Heart right ventricle (tissue), 16 donors: ENCODE results near the gene RNASEH1. TPM values are rescaled to one million over a fixed set of nuclear protein-coding genes. Genes with fewer than 3 reads are reported as not detected.
A peak's percentile ranks its signal among the peaks of the same experiment; 100 is the strongest.

Source experiments
- ATAC-seq, 8 donors: fragments of 200-7000 bp; cut with Tn5 transposase; one replicate each; pipeline ENCODE4 v1.9.1; 2020; ENCODE audit warnings: mild to moderate bottlenecking in 8 of 8, moderate library complexity in 8 of 8, moderate number of reproducible peaks in 1 of 8
- DNase-seq, 2 donors: peaks; one replicate each; pipeline ENCODE4 v3.0.0-alpha.2; 2020
- H3K27ac ChIP-seq, 10 donors: fragments of 200-600 bp; sonication (generic) in 2 of 10; one replicate each; pipeline versions ENCODE4 v1.5.0 to v1.8.0; 2020 to 2022; ENCODE audit warnings: mild to moderate bottlenecking in 3 of 10
- H3K27me3 ChIP-seq, 7 donors: fragments of 200-600 bp; one replicate each; pipeline ENCODE4 v1.8.0; 2021 to 2022; ENCODE audit warnings: mild to moderate bottlenecking in 2 of 7
- H3K36me3 ChIP-seq, 9 donors: fragments of 200-600 bp; sonication (generic) in 1 of 9; one replicate each; pipeline versions ENCODE4 v1.5.0 to v1.8.0; 2020 to 2022; ENCODE audit warnings: mild to moderate bottlenecking in 2 of 9
- H3K4me1 ChIP-seq, 9 donors: fragments of 200-600 bp; sonication (generic) in 1 of 9; one replicate each; pipeline versions ENCODE4 v1.5.0 to v1.8.0; 2020 to 2022; ENCODE audit warnings: mild to moderate bottlenecking in 4 of 9
- H3K4me3 ChIP-seq, 10 donors: fragments of 200-600 bp; sonication (generic) in 2 of 10; one replicate each; pipeline versions ENCODE4 v1.5.0 to v1.8.0; 2020 to 2022; ENCODE audit warnings: mild to moderate bottlenecking in 7 of 10, moderate library complexity in 2 of 10
- H3K9me3 ChIP-seq, 11 donors: fragments of 200-600 bp in 10 of 11; sonication (generic) in 2 of 11; one replicate each; pipeline versions ENCODE4 v1.5.0 to v1.8.0; 2013 to 2022; ENCODE audit warnings: mild to moderate bottlenecking in 2 of 11, control low read depth in 1 of 11, moderate library complexity in 1 of 11
- CTCF ChIP-seq, 9 donors: fragments of 200-600 bp; sonication (generic) in 2 of 9; IDR thresholded peaks; one replicate each; pipeline versions ENCODE4 v1.5.0 to v1.8.0; 2021 to 2022; ENCODE audit warnings: antibody characterized with exemption in 9 of 9, mild to moderate bottlenecking in 5 of 9, moderate library complexity in 1 of 9
- WGBS, 2 donors: extraction: QIAGEN DNeasy Blood & Tissue Kit; methylation state at CpG; one replicate each; pipeline ENCODE4 v1.1.7; 2013; ENCODE audit warnings: inconsistent platforms in 1 of 2; 5-methylcytosine and 5-hydroxymethylcytosine counted together
- intact Hi-C, 10 donors: fragments of 100-400 bp; cut with DNase I; formaldehyde crosslinking; loops; one replicate each; pipeline versions ENCODE4 v1.11.1 to v1.14.2; 2022
- polyA plus RNA-seq, 2 donors: library from polyadenylated mRNA; stranded (reverse); fragments of 200-250 nt; gene quantifications; one replicate each; pipeline ENCODE4 v1.2.3, GENCODE V29; 2013
- total RNA-seq, 10 donors: library from RNA; stranded (reverse); fragmentation: NEBNext Ultra II Directional in 3 of 10; extraction: Animal tissue kit (Norgen Biotek cat#: 25700) in 3 of 10; gene quantifications; one replicate each; pipeline versions ENCODE4 v1.2.1 to v1.2.4, GENCODE V29; 2021 to 2023
- donor health status: Arrhythmogenic right ventricular cardiomyopathy.
- donor health status: ischemic (EF 13 %, LVEDD 7.1; RV severe dilation, severe dysfunction).
- donor health status: healthy with polysubstance abuse.
- donor health status: DM: no; HTN: yes; CAD: no.
- donor health status: DM: no; HTN: no; CAD: no.
- donor health status: ischemic (EF 25% LVEDD 6.9; RV normal size, moderate dysfunction).
- donor health status: ischemic (EF 25% LVEDD 5.7; RV mildly dilated, moderate dysfunction).
- donor health status: healthy.
- donor health status: DM: yes; HTN: yes; CAD: no.
- donor health status: Ischemic cardiomyopathy.
- donor health status: ischemic (EF 35%, LVEDD 5.7; RV mildly dilated, moderate dysfunction).
- donor health status: nonischemic (EF 11% LVEDD 7.7; RV severe dilation, severe dysfunction).
- donor health status: DM: yes; HTN: yes; CAD: no.
- donor health status: PGD.
- donor health status: ischemic (EF 29% LVEDD 5.4; RV normal size, mild dysfunction).
- donor health status: nonischemic (EF 23%, LVEDD 6.1; RV moderate dilation, normal function).

RNASEH1 gene
- total and polyA plus RNA-seq, 12 donors = 8.7 to 24.0 (median 19.3) TPM

- H3K36me3 ChIP-seq = peaks cover 0 to 78% (median 47%) of the 10 kb centered on the region in 9 donors
- H3K27ac ChIP-seq = no peak overlapping the region
- no peak overlapping the region for H3K4me3 ChIP-seq
- no peaks in the 10 kb centered on the region for H3K27me3 ChIP-seq
- WGBS, 2 donors = 87 to 88% methylated on average over 10 of the region's 10 CpGs
- TF ChIP-seq CTCF (IDR thresholded peaks at IDR 0.05) = no peak
- DNase-seq (no peak), ATAC-seq (no peak)
- H3K9me3 ChIP-seq = no peaks in the 10 kb centered on the region
- peaks cover 0 to 17% (median 14%) of the 10 kb centered on the region in 9 donors for H3K4me1 ChIP-seq
- intact Hi-C loops = no loop called here
Observed at GRCh38 chr2:3553946-3554345, 4.2 kb downstream of the RNASEH1 start.

DNA sequence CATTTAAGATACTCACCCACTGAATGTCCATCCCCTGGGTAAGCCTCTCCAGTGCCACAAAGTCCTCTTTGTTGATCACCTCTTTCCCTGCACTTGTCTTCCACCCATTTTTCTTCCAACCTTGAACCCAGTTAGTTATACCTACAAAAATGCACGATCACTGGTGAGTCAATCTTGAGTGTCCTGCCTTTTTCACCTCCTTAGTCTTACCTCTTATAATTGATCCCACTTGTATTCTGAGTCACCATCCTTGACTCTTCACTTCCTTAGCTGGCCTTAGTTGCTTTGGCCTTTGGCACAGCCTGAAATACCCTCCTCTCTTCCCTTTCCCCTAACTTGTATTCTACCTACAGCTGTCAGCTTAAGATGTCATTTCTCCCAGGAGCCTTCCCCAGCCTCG is 10.2 kb downstream of the RNASEH1 start:
- Histone ChIP-seq H3K27ac (no peak overlapping the region), H3K4me3 (no peak overlapping the region), H3K9me3 (no peaks in the 10 kb centered on the region), H3K27me3 (no peaks in the 10 kb centered on the region), H3K36me3 (peaks cover 0 to 98% (median 72%) of the 10 kb centered on the region in 9 donors), H3K4me1 (peaks cover 0 to 6% (median under 1%) of the 10 kb centered on the region in 9 donors)
- no peak for TF ChIP-seq CTCF (IDR thresholded peaks at IDR 0.05)
- ATAC-seq (no peak), DNase-seq (no peak)
- intact Hi-C loops = no loop called here
- 95 to 98% methylated on average over 2 of the region's 2 CpGs for WGBS, 2 donors

DNA sequence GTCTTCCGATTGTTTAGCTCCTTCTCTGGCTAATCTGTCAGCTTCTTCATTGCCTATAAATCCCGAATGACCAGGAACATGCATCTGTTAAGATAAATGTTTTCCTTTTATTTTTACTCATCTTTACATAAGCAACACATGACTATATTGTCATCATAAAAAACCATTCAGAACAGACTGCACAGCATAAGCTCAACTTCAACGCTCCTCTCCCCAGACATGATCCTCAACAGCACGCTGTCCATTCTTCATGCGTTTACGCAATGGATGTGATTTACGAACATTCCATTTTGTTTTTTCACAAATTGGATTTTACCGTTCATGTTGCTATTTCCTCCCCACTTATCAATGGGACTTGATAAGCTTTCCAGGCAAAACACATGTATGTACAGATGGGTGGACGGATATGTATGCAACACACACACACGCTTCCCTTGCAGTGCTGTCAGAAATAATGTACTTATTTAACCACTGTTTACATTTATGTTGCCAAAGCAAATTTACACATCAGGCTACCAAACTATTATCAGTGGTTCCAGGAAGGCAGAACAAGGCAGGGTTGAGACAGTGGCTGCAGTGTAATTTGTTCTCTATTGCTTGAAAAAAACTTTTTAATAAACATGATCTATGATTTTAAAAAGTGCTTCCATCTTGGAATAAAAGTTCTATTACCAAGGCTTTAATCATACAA is 12.2 kb downstream of the RNASEH1 start:
- no peak for ATAC-seq

GRCh38 chr2:3543023-3543683 is 15.0 kb downstream of the RNASEH1 start:
- peak overlapping the region in 8 of 10 donors; percentile 22 to 68 (median 37) for H3K27ac ChIP-seq
- no peak for TF ChIP-seq CTCF (IDR thresholded peaks at IDR 0.05)
- peaks cover 0 to 96% (median 48%) of the 10 kb centered on the region in 9 donors for H3K36me3 ChIP-seq
- DNase-seq (no peak), ATAC-seq (peak in 6 of 8 donors; percentile 54 to 92 (median 80))
- H3K9me3 ChIP-seq = no peaks in the 10 kb centered on the region
- no peak overlapping the region for H3K4me3 ChIP-seq
- peaks cover 0 to 10% (median 3%) of the 10 kb centered on the region in 9 donors for H3K4me1 ChIP-seq
- WGBS, 2 donors = 50 to 51% methylated on average over 6 of the region's 6 CpGs
- intact Hi-C loops = no loop called here
- no peaks in the 10 kb centered on the region for H3K27me3 ChIP-seq

More for the DNA sequence above, 12.2 kb downstream of the RNASEH1 start:
- Histone ChIP-seq H3K4me3 (no peak overlapping the region), H3K27me3 (no peaks in the 10 kb centered on the region), H3K4me1 (peaks cover 0 to 10% (median 3%) of the 10 kb centered on the region in 9 donors), H3K36me3 (peaks cover 0 to 100% (median 72%) of the 10 kb centered on the region in 9 donors), H3K27ac (no peak overlapping the region), H3K9me3 (no peaks in the 10 kb centered on the region)
- DNase-seq = no peak
- 93% methylated on average over 10 of the region's 10 CpGs for WGBS, 2 donors
- intact Hi-C loops = no loop called here
- no peak for TF ChIP-seq CTCF (IDR thresholded peaks at IDR 0.05)
